Gastroesophageal sphincter (tissue), 4 donors: ENCODE measurements around the gene FOXL2. TPM values are rescaled to one million over a fixed set of nuclear protein-coding genes. Genes with fewer than 3 reads are reported as not detected.

Experiments used
- ATAC-seq: fragments of 150-250 bp; one replicate; pipeline ENCODE4 v1.9.1; 2016; ENCODE audit warnings: mild to moderate bottlenecking, moderate library complexity
- H3K27ac ChIP-seq, 4 donors: fragments of 200-600 bp; sonication (generic) in 3 of 4; 1 replicate in 3 of 4; 2 replicates in 1 of 4; pipeline ENCODE4 v1.5.1; 2016 to 2019
- H3K27me3 ChIP-seq: fragments of 200-600 bp; sonication (generic); one replicate; pipeline ENCODE4 v1.5.1; 2019
- H3K36me3 ChIP-seq, 2 donors: fragments of 200-600 bp; sonication (generic); one replicate each; pipeline ENCODE4 v1.5.1; 2019; ENCODE audit warnings: control low read depth in 1 of 2
- H3K4me1 ChIP-seq, 3 donors: fragments of 200-600 bp; sonication (generic); 1 replicate in 2 of 3; 2 replicates in 1 of 3; pipeline ENCODE4 v1.5.1; 2016 to 2019; ENCODE audit warnings: control low read depth in 2 of 3
- H3K4me3 ChIP-seq, 2 donors: fragments of 200-600 bp; sonication (generic); one replicate each; pipeline ENCODE4 v1.5.1; 2019; ENCODE audit warnings: mild to moderate bottlenecking in 1 of 2, moderate library complexity in 1 of 2
- H3K9me3 ChIP-seq, 3 donors: fragments of 200-600 bp; sonication (generic); one replicate each; pipeline ENCODE4 v1.5.1; 2017 to 2019; ENCODE audit warnings: control low read depth in 2 of 3
- EP300 ChIP-seq: sonication (generic); formaldehyde crosslinking; IDR thresholded peaks from one replicate; pipeline ENCODE4 v1.6.1; 2017; ENCODE audit warnings: antibody characterized with exemption, mild to moderate bottlenecking
- POLR2A ChIP-seq, 2 donors: fragments of 450-650 bp; IDR thresholded peaks; one replicate each; pipeline ENCODE4 v1.6.1; 2017; ENCODE audit warnings: antibody characterized with exemption in 2 of 2, mild to moderate bottlenecking in 2 of 2, moderate library complexity in 1 of 2
- POLR2AphosphoS5 ChIP-seq: sonication (generic); formaldehyde crosslinking; IDR thresholded peaks from one replicate; pipeline ENCODE4 v1.6.1; 2017; ENCODE audit warnings: antibody characterized with exemption
- WGBS, 2 donors: methylation state at CpG; one replicate each; pipeline ENCODE4 v1.1.5; 2018; ENCODE audit warnings: low coverage in 1 of 2; 5-methylcytosine and 5-hydroxymethylcytosine counted together
- total RNA-seq, 4 donors: library from RNA; depleted of rRNA; stranded (reverse); fragments of >200 nt; gene quantifications; one replicate each; pipeline ENCODE4 v1.1.0, GENCODE V29; 2016
- TF ChIP-seq, protein P1 (sequence below), 4 experiments: fragments of 200-600 bp in 2 of 4; fragments of 450-650 bp in 2 of 4; sonication (generic) in 1 of 4; IDR thresholded peaks; one replicate each; pipeline ENCODE4 v1.5.1; 2017 to 2019; ENCODE audit warnings: antibody characterized with exemption in 4 of 4, mild to moderate bottlenecking in 2 of 4, moderate library complexity in 2 of 4

Gene FOXL2
- total RNA-seq, 4 donors from 2014 or later = not detected

DNA sequence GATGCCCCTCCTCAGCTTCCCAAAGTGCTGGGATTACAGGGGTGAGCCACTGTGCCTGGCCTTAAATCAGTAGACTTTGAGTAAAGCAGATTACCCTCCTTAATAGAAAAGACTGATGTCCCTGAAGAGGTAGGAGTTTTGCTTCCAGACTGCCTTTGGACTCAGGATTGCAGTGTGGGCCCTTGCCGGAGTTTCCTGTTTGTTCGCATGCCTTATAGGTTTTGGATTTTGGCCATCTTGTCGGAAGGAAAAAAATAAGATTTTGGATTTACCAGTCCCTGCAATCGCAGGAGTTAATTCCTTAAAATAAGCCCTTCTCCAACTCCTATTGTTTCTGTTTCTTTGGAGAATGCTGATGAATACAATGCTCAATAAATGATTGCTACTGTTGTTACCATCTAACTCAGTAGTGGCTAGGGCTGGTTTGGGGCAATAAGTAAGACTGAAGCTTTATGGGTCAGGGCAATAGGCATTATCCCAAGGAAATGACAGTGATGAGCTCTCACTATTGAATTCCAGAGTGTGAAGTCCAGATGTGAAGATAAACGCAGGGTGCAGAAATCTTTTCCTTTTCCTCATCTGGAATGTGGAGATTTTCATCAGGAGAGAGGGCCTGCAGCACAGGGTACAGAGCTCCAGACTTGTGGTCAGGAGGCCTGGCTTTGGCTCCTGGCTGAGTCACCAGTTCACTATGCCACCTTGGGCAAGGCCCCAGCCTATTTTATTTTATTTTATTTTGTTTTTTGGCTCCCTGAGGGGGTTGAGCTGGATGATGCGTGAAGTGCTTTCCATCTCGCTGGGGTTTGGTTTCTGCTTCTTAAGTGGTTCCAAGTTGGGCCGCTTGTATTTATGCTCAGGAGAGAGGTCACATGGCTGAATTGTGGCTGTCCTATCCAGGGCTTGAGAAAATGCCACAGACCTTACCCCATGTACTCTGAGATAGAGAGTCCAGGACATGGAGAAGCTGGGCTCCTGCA, 25.3 kb downstream of the FOXL2 start:
- H3K27ac ChIP-seq = no peak overlapping the region
- TF ChIP-seq EP300 = no peak
- 57 to 89% methylated on average over 2 to 7 of the region's 8 CpGs for WGBS, 2 donors
- H3K4me1 ChIP-seq = peaks cover 0 to 7% (median 0%) of the 10 kb centered on the region in 3 donors
- H3K27me3 ChIP-seq = peaks cover 4% of the 10 kb centered on the region
- no peaks in the 10 kb centered on the region for H3K36me3 ChIP-seq
- H3K9me3 ChIP-seq = no peaks in the 10 kb centered on the region
- H3K4me3 ChIP-seq = no peak overlapping the region
- no peak for ATAC-seq

DNA sequence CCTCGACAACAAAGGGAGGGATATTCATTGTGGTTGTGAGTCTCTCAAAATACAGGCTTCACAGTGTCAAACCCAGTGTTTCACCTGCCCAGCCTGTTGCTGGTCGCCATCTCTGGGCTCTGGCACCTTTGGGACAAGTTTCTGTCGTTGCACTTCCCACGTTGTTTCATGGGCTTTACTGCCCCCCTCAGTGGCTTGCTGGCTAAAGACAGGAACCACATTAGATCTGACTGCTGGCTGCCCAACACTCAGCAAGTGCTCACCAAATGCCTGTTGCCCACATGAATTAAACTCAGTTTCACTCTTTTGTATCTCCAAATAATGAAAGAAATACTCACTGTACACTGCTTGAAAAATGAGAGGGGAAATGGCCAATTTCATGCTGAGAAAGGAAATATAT, 27.6 kb downstream of the FOXL2 start:
- Histone ChIP-seq H3K9me3 (no peaks in the 10 kb centered on the region), H3K27ac (no peak overlapping the region), H3K4me3 (no peak overlapping the region), H3K27me3 (peaks cover 4% of the 10 kb centered on the region), H3K4me1 (peaks cover 0 to 23% (median 0%) of the 10 kb centered on the region in 3 donors), H3K36me3 (no peaks in the 10 kb centered on the region)
- no peak for ATAC-seq
- no peak for TF ChIP-seq POLR2A (IDR thresholded peaks at IDR 0.05)
- TF ChIP-seq, protein P1, sequence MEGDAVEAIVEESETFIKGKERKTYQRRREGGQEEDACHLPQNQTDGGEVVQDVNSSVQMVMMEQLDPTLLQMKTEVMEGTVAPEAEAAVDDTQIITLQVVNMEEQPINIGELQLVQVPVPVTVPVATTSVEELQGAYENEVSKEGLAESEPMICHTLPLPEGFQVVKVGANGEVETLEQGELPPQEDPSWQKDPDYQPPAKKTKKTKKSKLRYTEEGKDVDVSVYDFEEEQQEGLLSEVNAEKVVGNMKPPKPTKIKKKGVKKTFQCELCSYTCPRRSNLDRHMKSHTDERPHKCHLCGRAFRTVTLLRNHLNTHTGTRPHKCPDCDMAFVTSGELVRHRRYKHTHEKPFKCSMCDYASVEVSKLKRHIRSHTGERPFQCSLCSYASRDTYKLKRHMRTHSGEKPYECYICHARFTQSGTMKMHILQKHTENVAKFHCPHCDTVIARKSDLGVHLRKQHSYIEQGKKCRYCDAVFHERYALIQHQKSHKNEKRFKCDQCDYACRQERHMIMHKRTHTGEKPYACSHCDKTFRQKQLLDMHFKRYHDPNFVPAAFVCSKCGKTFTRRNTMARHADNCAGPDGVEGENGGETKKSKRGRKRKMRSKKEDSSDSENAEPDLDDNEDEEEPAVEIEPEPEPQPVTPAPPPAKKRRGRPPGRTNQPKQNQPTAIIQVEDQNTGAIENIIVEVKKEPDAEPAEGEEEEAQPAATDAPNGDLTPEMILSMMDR (IDR thresholded peaks at IDR 0.05) = no peak
- TF ChIP-seq POLR2AphosphoS5 = no peak
- TF ChIP-seq EP300 = no peak
- WGBS, 2 donors = 52 to 58% methylated on average over 3 to 4 of the region's 4 CpGs

GRCh38 chr3:138916824-138917223, 30.1 kb downstream of the FOXL2 start:
- Histone ChIP-seq H3K4me3 (no peak overlapping the region), H3K9me3 (no peaks in the 10 kb centered on the region), H3K27me3 (no peaks in the 10 kb centered on the region), H3K36me3 (no peaks in the 10 kb centered on the region), H3K4me1 (peaks cover 0 to 19% (median 0%) of the 10 kb centered on the region in 3 donors), H3K27ac (no peak overlapping the region)
- no peak for TF ChIP-seq EP300
- TF ChIP-seq, protein P1 (IDR thresholded peaks at IDR 0.05) = no peak
- no peak for TF ChIP-seq POLR2AphosphoS5
- no peak for TF ChIP-seq POLR2A (IDR thresholded peaks at IDR 0.05)
- no peak for ATAC-seq
- WGBS, 2 donors = 38 to 41% methylated on average over 1 to 2 of the region's 2 CpGs

DNA sequence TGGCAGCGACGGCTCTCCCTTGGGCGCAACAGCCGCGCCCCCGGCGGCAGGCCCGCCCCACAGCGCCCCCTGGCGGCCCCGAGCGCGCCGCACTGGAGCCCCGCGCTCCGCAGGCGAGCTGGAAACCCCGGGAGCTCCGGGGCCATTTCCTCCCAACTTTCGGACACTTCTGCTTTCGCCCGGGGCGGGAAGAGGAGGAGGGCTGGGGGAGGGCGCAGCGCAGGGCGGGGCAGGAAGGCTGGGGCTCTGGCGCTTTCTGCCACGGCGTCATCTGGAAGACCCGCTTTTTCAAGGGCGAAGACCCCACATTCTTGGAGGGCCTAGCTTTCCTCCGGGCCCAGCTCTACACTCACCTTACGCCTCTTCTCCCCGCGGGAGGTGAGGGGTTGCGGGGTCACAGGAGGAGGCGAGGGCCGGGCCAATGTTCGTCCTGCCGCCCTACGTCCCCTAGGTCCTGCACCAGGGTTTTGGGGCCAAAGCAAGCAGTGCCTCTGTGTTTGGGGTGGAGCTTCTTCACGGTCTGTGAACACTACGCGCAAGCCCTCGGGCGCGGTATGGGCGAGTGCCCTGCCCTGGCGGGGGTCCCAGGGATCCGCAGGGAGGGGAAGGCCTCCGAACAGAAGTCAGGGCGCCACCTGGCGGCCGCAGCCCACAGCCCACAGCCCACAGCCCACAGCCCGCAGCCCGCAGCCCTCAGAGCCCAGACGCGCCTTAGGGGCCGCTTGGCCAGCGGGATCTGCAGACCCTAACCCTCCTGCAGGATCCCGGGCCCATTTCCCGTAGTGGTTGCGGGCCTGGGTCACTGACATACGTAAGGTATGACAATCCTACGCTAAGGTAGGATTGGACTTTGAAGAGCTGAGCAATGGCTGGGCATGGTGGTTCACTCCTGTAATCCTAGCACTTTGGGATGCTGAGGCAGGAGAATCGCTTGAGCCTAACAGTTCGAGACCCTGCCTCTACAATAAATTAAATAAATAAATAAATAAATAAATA, 31.1 kb downstream of the FOXL2 start:
- Histone ChIP-seq H3K27me3 (no peaks in the 10 kb centered on the region), H3K27ac (peak overlapping the region; percentile 72 to 97 (median 94)), H3K4me1 (peaks cover 0 to 19% (median 0%) of the 10 kb centered on the region in 3 donors), H3K36me3 (no peaks in the 10 kb centered on the region), H3K4me3 (peak overlapping the region; percentile 59 to 82), H3K9me3 (no peaks in the 10 kb centered on the region)
- TF ChIP-seq, protein P1 (IDR thresholded peaks at IDR 0.05) = peak; percentile 86 to 95 (median 93)
- no peak for TF ChIP-seq EP300
- TF ChIP-seq POLR2A (IDR thresholded peaks at IDR 0.05) = peak in 1 of 2 donors; percentile 44
- TF ChIP-seq POLR2AphosphoS5 = peak; percentile 67
- peak; percentile 95 for ATAC-seq
- WGBS, 2 donors = 0 to 11% methylated on average over 1 to 5 of the region's 68 CpGs
